Osteocyte (in vitro differentiated cells): Measurements from ENCODE around the gene CALHM4. TPM values are rescaled to one million over a fixed set of nuclear protein-coding genes. Genes with fewer than 3 reads are reported as not detected.
A peak's percentile ranks its signal among the peaks of the same experiment; 100 is the strongest.

Source experiments
- DNase-seq: peaks from one replicate; pipeline ENCODE4 v3.0.0; 2021; ENCODE audit warnings: mixed read lengths; ENCODE audit not compliant: unreplicated experiment; ENCODE audit errors: extremely low spot score
- H3K27ac Mint-ChIP-seq: one replicate; pipeline ENCODE4 v1.8.0; 2021; ENCODE audit warnings: mild to moderate bottlenecking, mixed read lengths; ENCODE audit not compliant: unreplicated experiment
- H3K27me3 Mint-ChIP-seq: one replicate; pipeline ENCODE4 v1.8.0; 2021; ENCODE audit warnings: mixed read lengths; ENCODE audit not compliant: unreplicated experiment
- H3K36me3 Mint-ChIP-seq: one replicate; pipeline ENCODE4 v1.8.0; 2021; ENCODE audit warnings: mixed read lengths; ENCODE audit not compliant: unreplicated experiment
- H3K4me1 Mint-ChIP-seq: one replicate; pipeline ENCODE4 v1.8.0; 2021; ENCODE audit warnings: mixed read lengths; ENCODE audit not compliant: unreplicated experiment
- H3K4me3 Mint-ChIP-seq: one replicate; pipeline ENCODE4 v1.8.0; 2021; ENCODE audit warnings: mild to moderate bottlenecking, moderate library complexity, mixed read lengths; ENCODE audit not compliant: unreplicated experiment
- H3K9me3 Mint-ChIP-seq: one replicate; pipeline ENCODE4 v1.8.0; 2021; ENCODE audit warnings: mixed read lengths; ENCODE audit not compliant: unreplicated experiment
- CTCF ChIP-seq: fragments of 200-600 bp; sonication (generic); IDR thresholded peaks from 2 replicates; pipeline ENCODE4 v1.5.0; 2021; ENCODE audit warnings: antibody characterized with exemption, mild to moderate bottlenecking, moderate library complexity
- total RNA-seq: library from RNA; stranded (reverse); gene quantifications from 2 replicates; pipeline ENCODE4 v1.2.1, GENCODE V29; 2021

Gene CALHM4
- total RNA-seq, 1 donor from 2014 or later, result not detected

- Mint-ChIP-seq H3K4me3 (no peak overlapping the region), H3K36me3 (no peaks in the 10 kb centered on the region), H3K27ac (no peak overlapping the region), H3K27me3 (peaks cover 13% of the 10 kb centered on the region), H3K4me1 (peaks cover 4% of the 10 kb centered on the region), H3K9me3 (no peaks in the 10 kb centered on the region)
- TF ChIP-seq CTCF, result no peak
- DNase-seq, result no peak
These were observed 2.5 kb downstream of the CALHM4 start for GRCh38 chr6:116556065-116556464.

GRCh38 chr6:116556814-116557415, 3.4 kb downstream of the CALHM4 start:
- H3K4me1 Mint-ChIP-seq, result peaks cover 4% of the 10 kb centered on the region
- no peaks in the 10 kb centered on the region for H3K36me3 Mint-ChIP-seq
- H3K4me3 Mint-ChIP-seq, result no peak overlapping the region
- H3K27ac Mint-ChIP-seq, result no peak overlapping the region
- H3K9me3 Mint-ChIP-seq, result no peaks in the 10 kb centered on the region
- no peak for DNase-seq
- H3K27me3 Mint-ChIP-seq, result peaks cover 12% of the 10 kb centered on the region
- no peak for TF ChIP-seq CTCF

GRCh38 chr6:116557893-116558292, 4.3 kb downstream of the CALHM4 start:
- Mint-ChIP-seq H3K4me1 (peaks cover 4% of the 10 kb centered on the region), H3K36me3 (no peaks in the 10 kb centered on the region), H3K9me3 (no peaks in the 10 kb centered on the region), H3K27ac (no peak overlapping the region), H3K4me3 (no peak overlapping the region), H3K27me3 (peaks cover 7% of the 10 kb centered on the region)
- DNase-seq, result no peak
- no peak for TF ChIP-seq CTCF

DNA sequence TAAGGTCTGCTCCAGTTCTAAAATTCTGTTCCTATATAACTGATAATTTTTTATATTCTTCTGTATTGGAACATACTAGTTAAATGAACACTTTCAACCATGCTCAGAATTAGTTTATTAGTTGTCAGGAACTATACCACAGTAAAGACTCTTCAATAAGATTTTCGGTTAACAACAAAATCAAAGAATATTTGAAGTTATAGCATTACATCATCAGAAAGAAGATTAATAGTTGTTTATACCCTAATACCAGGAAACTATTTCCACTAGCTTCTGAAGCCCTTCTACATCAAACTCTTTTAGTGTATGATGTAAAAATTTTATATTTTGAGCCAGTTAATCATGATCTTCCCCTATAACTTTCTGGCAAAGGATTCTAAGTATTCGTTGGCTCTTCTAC, 6.6 kb downstream of the CALHM4 start:
- H3K27ac Mint-ChIP-seq, result no peak overlapping the region
- H3K9me3 Mint-ChIP-seq, result no peaks in the 10 kb centered on the region
- DNase-seq, result no peak
- H3K27me3 Mint-ChIP-seq, result peaks cover 8% of the 10 kb centered on the region
- H3K4me3 Mint-ChIP-seq, result no peak overlapping the region
- peaks cover 4% of the 10 kb centered on the region for H3K4me1 Mint-ChIP-seq
- TF ChIP-seq CTCF, result no peak
- H3K36me3 Mint-ChIP-seq, result no peaks in the 10 kb centered on the region

GRCh38 chr6:116561377-116562018, 7.9 kb downstream of the CALHM4 start:
- Mint-ChIP-seq H3K4me3 (no peak overlapping the region), H3K36me3 (no peaks in the 10 kb centered on the region), H3K27me3 (peaks cover 14% of the 10 kb centered on the region), H3K9me3 (no peaks in the 10 kb centered on the region), H3K27ac (no peak overlapping the region), H3K4me1 (peaks cover 4% of the 10 kb centered on the region)
- peak; percentile 88 for DNase-seq
- TF ChIP-seq CTCF, result peak; percentile 94
